Endothelial cell of umbilical vein (primary cell): ENCODE measurements around the gene ATG13. TPM values are rescaled to one million over a fixed set of nuclear protein-coding genes. Genes with fewer than 3 reads are reported as not detected.

Experiments
- BruUV-seq: library from RNA; stranded (reverse); fragments of 400-500 nt; replicated peaks from 2 replicates; lab custom pipeline; 2021; lab: Mats Ljungman, UMichigan
- CTCF ChIA-PET: fragments of 300-600, 350-600 bp; sonication (Branson Sonifier 250); formaldehyde crosslinking; loops from one replicate; lab custom pipeline; 2021; ENCODE audit warnings: antibody characterized with exemption, inconsistent platforms; lab: Charles Lee
- POLR2A ChIA-PET: fragments of 300-600, 350-600 bp; sonication (Branson Sonifier 250); formaldehyde crosslinking; loops from one replicate; lab custom pipeline; 2021; ENCODE audit warnings: antibody characterized with exemption, inconsistent platforms; lab: Charles Lee
- DNase-seq: peaks from one replicate; pipeline ENCODE4 v3.0.0-alpha.2; 2011; ENCODE audit warnings: low read depth, low spot score
- FAIRE-seq: peaks from 2 replicates; lab custom pipeline; 2011; peaks lifted over from hg19 to GRCh38; lab: Jason Lieb, UNC
- H2AFZ ChIP-seq: 2 replicates; pipeline ENCODE4 v1.6.0; 2012; ENCODE audit warnings: low read depth, low read length, control low read depth, inconsistent platforms
- H3K27ac ChIP-seq: 2 replicates; pipeline ENCODE4 v1.5.1; 2011; ENCODE audit warnings: low read depth, mild to moderate bottlenecking, control low read depth, low read length, moderate library complexity; ENCODE audit not compliant: insufficient read depth
- H3K27me3 ChIP-seq, 2 experiments: 2 replicates each; pipeline versions ENCODE4 v1.6.0 to v1.6.1; 2011; ENCODE audit warnings: low read length in 2 of 2, mixed read lengths in 1 of 2; ENCODE audit not compliant: control insufficient read depth in 2 of 2, insufficient read depth in 2 of 2
- H3K36me3 ChIP-seq, 2 experiments: 2 replicates in 1 of 2; 3 replicates in 1 of 2; pipeline ENCODE4 v1.5.1; 2011; ENCODE audit warnings: low read length in 2 of 2, mild to moderate bottlenecking in 1 of 2, moderate library complexity in 1 of 2; ENCODE audit not compliant: control insufficient read depth in 2 of 2, insufficient read depth in 2 of 2; ENCODE audit errors: extremely low read depth in 1 of 2
- H3K4me1 ChIP-seq: 3 replicates; pipeline ENCODE4 v1.5.1; 2011; ENCODE audit warnings: mild to moderate bottlenecking, low read length; ENCODE audit not compliant: control insufficient read depth, insufficient read depth; ENCODE audit errors: extremely low read depth
- H3K4me2 ChIP-seq: 2 replicates; pipeline ENCODE4 v1.6.1; 2011; ENCODE audit warnings: low read length, control low read depth, mixed read lengths; ENCODE audit not compliant: insufficient read depth
- H3K4me3 ChIP-seq, 3 experiments: fragments of 200-600 bp in 1 of 3; sonication (generic), shearing (Covaris generic) in 1 of 3; replicated peaks in 1 of 3; 2 replicates each; pipeline ENCODE4 v1.5.1; 2011 to 2016; ENCODE audit warnings: control low read depth in 3 of 3, low read length in 3 of 3, mild to moderate bottlenecking in 2 of 3, inconsistent platforms in 1 of 3, low read depth in 1 of 3, moderate library complexity in 1 of 3; ENCODE audit not compliant: insufficient read depth in 1 of 3
- H3K79me2 ChIP-seq: 2 replicates; pipeline ENCODE4 v1.6.0; 2012; ENCODE audit warnings: low read length, inconsistent platforms; ENCODE audit not compliant: control insufficient read depth, insufficient read depth
- H3K9ac ChIP-seq: replicated peaks from 2 replicates; pipeline ENCODE3; 2011; ENCODE audit warnings: low read length, control low read depth; ENCODE audit not compliant: insufficient read depth; ENCODE audit errors: extremely low read depth
- H3K9me1 ChIP-seq: replicated peaks from 3 replicates; pipeline ENCODE4 v1.6.0; 2011; ENCODE audit warnings: mild to moderate bottlenecking, low read length; ENCODE audit not compliant: control insufficient read depth, insufficient read depth; ENCODE audit errors: extremely low read depth
- H3K9me3 ChIP-seq: replicated peaks from 2 replicates; pipeline ENCODE4 v1.5.1; 2012; ENCODE audit warnings: low read length, inconsistent platforms; ENCODE audit not compliant: control insufficient read depth, insufficient read depth
- H4K20me1 ChIP-seq: replicated peaks from 2 replicates; pipeline ENCODE3; 2011; ENCODE audit warnings: mild to moderate bottlenecking, low read length; ENCODE audit not compliant: control insufficient read depth, insufficient read depth; ENCODE audit errors: extremely low read depth
- EZH2 ChIP-seq: IDR thresholded peaks from 2 replicates; pipeline ENCODE4 v1.6.1; 2012; ENCODE audit warnings: borderline replicate concordance, low read depth, mild to moderate bottlenecking, moderate library complexity, low read length, inconsistent platforms; ENCODE audit not compliant: severe bottlenecking
- FOS ChIP-seq: IDR thresholded peaks from 2 replicates; pipeline ENCODE4 v1.6.1; 2011; ENCODE audit warnings: mild to moderate bottlenecking, low read length, moderate library complexity, borderline replicate concordance; ENCODE audit not compliant: insufficient read depth
- GATA2 ChIP-seq: IDR thresholded peaks from 2 replicates; pipeline ENCODE4 v1.7.0; 2011; ENCODE audit warnings: low read depth, mild to moderate bottlenecking, moderate library complexity, mixed read lengths, low read length; ENCODE audit not compliant: insufficient read length, insufficient read depth
- JUN ChIP-seq: IDR thresholded peaks from 2 replicates; pipeline ENCODE4 v1.6.1; 2011; ENCODE audit warnings: borderline replicate concordance, low read depth; ENCODE audit not compliant: insufficient read length, insufficient read depth
- MYC ChIP-seq: IDR thresholded peaks from one replicate; pipeline ENCODE4 v1.6.1; 2011; ENCODE audit warnings: mild to moderate bottlenecking, low read depth, low read length
- POLR2A ChIP-seq: IDR thresholded peaks from 2 replicates; pipeline ENCODE4 v1.6.1; 2012; ENCODE audit warnings: low read depth, mild to moderate bottlenecking, control low read depth, low read length
- POLR2AphosphoS5 ChIP-seq: IDR thresholded peaks from 2 replicates; pipeline ENCODE4 v1.6.1; 2012; ENCODE audit warnings: low read depth, mild to moderate bottlenecking, control low read depth, low read length, moderate library complexity; ENCODE audit not compliant: insufficient read depth
- dilution Hi-C: fragments of 300-500 bp; cut with MboI; formaldehyde crosslinking; loops from one replicate; pipeline ENCODE4 v1.15.0; 2019; ENCODE audit warnings: low sequenced_read_pairs; ENCODE audit not compliant: extremely low pct_ligation_motif_present
- intact Hi-C: fragments of 100-400 bp; cut with micrococcal nuclease; formaldehyde crosslinking; loops from one replicate; pipeline ENCODE4 v1.10.0; 2022
- polyA plus RNA-seq, 4 experiments: library from polyadenylated mRNA; depleted of rRNA in 3 of 4; stranded (reverse) in 3 of 4; unstranded in 1 of 4; fragments of >200 nt; gene quantifications; 2 replicates each; pipeline versions ENCODE4 v1.2.1 to v1.2.3, GENCODE V29; 2011 to 2012; ENCODE audit warnings: missing spikeins in 1 of 4
- total RNA-seq: library from RNA; stranded (reverse); gene quantifications from 2 replicates; pipeline ENCODE4 v1.2.3, GENCODE V29; 2021
- TF ChIP-seq, protein P1 (sequence below), 2 donors: IDR thresholded peaks; 1 replicate in 1 of 2; 2 replicates in 1 of 2; pipeline ENCODE4 v1.5.1; 2011; ENCODE audit warnings: low read length in 2 of 2, mild to moderate bottlenecking in 2 of 2, moderate library complexity in 2 of 2, control low read depth in 1 of 2, inconsistent platforms in 1 of 2, low read depth in 1 of 2; ENCODE audit not compliant: insufficient read depth in 1 of 2; ENCODE audit errors: extremely low read depth in 1 of 2
- TF ChIP-seq, protein P2 (sequence below): IDR thresholded peaks from 2 replicates; pipeline ENCODE4 v1.6.1; 2011; ENCODE audit not compliant: insufficient read depth, insufficient read length

ATG13 gene
- total and polyA plus RNA-seq, 2 donors (not counting 3 experiments of a cell fraction or from before 2014, with no cell fraction given): 60.1 to 66.5 TPM

DNA sequence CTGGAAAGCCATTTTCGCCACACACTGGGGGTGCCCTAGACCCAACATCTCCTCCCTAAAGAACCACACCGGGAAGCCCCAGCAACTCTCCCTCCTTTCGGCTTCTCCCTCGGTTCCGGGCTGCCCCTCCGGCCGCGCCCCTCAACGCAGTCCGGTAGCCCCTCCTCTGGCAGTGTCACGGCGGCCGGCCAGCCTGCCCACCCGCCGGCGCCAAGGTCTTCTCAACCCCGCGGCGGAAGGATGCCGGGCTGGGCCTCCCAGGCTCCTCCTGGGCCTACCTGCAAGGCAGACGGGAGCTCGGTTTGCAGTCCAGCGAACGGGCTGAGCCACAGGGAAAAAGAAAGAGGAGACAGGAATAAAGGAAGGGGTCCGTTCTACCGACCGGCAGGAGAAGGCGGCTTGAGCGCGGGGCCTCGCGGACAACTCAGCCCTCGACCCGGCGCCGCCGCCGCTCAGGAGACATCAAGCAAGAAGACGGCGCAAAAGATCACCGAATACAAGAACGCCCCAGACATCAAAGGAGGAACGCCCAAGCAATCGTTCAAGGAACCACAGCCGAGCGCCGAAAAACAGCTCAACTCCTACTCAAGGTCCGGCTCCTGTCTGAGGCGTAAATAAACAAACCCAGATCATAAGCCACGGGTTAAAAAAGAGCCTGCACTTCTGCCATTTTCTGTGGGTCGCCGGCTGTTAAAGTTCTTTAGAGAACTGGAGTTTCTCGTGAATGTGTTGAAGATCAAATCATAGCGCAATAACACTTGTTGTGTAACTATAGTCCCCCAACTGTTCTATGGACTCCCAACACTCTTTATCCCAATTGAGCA, 23.6 kb upstream of the ATG13 start, which contains the start of gene AMBRA1:
Gene AMBRA1 (minus strand): TSS at position 474 of the 824 bp plus-strand sequence. CDS start 45,643 bp downstream, outside the sequence.
- H3K36me3 ChIP-seq: no peaks in the 10 kb centered on the region
- FAIRE-seq: peak; percentile 86
- intact Hi-C loops: loop anchor here (1.0 kb wide), 1 partner anchor 24 kb away; the partner anchor contains the start of genes ATG13 and HARBI1
- peaks cover 50% of the 10 kb centered on the region for H3K79me2 ChIP-seq
- H3K4me2 ChIP-seq: peak within 1 kb of the TSS; percentile 98
- peaks cover 36% of the 10 kb centered on the region for H3K4me1 ChIP-seq
- peak within 1 kb of the TSS; percentile 66 for H3K27ac ChIP-seq
- peak within 1 kb of the TSS; percentile 84 to 90 (median 88) for H3K4me3 ChIP-seq
- no peaks in the 10 kb centered on the region for H3K9me3 ChIP-seq
- ChIA-PET POLR2A (interaction anchor here (0.5 to 0.6 kb wide), 2 partner anchors 11 to 747 kb away, joined by 3 read pairs; partner anchors contain the start of gene CRY2), CTCF (interaction anchor here (0.5 to 1.6 kb wide), 9 partner anchors 13 to 353 kb away, joined by 3 to 8 read pairs (median 3); partner anchors contain the start of genes ATG13 and CHRM4)
- dilution Hi-C loops: no loop called here
- TF ChIP-seq, protein P1, sequence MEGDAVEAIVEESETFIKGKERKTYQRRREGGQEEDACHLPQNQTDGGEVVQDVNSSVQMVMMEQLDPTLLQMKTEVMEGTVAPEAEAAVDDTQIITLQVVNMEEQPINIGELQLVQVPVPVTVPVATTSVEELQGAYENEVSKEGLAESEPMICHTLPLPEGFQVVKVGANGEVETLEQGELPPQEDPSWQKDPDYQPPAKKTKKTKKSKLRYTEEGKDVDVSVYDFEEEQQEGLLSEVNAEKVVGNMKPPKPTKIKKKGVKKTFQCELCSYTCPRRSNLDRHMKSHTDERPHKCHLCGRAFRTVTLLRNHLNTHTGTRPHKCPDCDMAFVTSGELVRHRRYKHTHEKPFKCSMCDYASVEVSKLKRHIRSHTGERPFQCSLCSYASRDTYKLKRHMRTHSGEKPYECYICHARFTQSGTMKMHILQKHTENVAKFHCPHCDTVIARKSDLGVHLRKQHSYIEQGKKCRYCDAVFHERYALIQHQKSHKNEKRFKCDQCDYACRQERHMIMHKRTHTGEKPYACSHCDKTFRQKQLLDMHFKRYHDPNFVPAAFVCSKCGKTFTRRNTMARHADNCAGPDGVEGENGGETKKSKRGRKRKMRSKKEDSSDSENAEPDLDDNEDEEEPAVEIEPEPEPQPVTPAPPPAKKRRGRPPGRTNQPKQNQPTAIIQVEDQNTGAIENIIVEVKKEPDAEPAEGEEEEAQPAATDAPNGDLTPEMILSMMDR (IDR thresholded peaks at IDR 0.05; ENCODE audit: extremely low read depth in 1 of 2, insufficient read depth in 1 of 2, low read depth in 1 of 2, low read length in 2 of 2): no peak
- TF ChIP-seq GATA2 (no peak), MYC (no peak), FOS (no peak), POLR2A (peak; percentile 77), POLR2AphosphoS5 (peak; percentile 41), EZH2 (no peak), JUN (no peak)
- TF ChIP-seq, protein P2, sequence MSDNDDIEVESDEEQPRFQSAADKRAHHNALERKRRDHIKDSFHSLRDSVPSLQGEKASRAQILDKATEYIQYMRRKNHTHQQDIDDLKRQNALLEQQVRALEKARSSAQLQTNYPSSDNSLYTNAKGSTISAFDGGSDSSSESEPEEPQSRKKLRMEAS: no peak
- peak; percentile 97 for DNase-seq
- H3K9me1 ChIP-seq: no peaks in the 10 kb centered on the region
- H4K20me1 ChIP-seq: no peaks in the 10 kb centered on the region
- H3K9ac ChIP-seq: peak within 1 kb of the TSS; percentile 83
- H2AFZ ChIP-seq: peak within 1 kb of the TSS; percentile 99
- no peaks in the 10 kb centered on the region for H3K27me3 ChIP-seq
- TSS peak; percentile 84 for BruUV-seq
